Fibroblast of villous mesenchyme (primary cell): Measurements from ENCODE around the gene NT5DC2. TPM values are rescaled to one million over a fixed set of nuclear protein-coding genes. Genes with fewer than 3 reads are reported as not detected.

ENCODE experiments used
- DNase-seq: peaks from one replicate; pipeline ENCODE4 v3.0.0-alpha.2; 2010; ENCODE audit warnings: low read depth
- H3K4me3 ChIP-seq: 2 replicates; pipeline ENCODE4 v1.5.1; 2011; ENCODE audit warnings: low read depth, mild to moderate bottlenecking, low read length
- CTCF ChIP-seq: IDR thresholded peaks from 2 replicates; pipeline ENCODE4 v1.5.1; 2012; ENCODE audit warnings: low read depth, mild to moderate bottlenecking, low read length; ENCODE audit not compliant: insufficient read depth
- total RNA-seq: library from RNA; depleted of rRNA; stranded (reverse); fragments of >200 nt; gene quantifications from 2 replicates; pipeline ENCODE4 v1.2.3, GENCODE V29; 2012

NT5DC2 gene
- total RNA-seq, 1 donor = 45.8 TPM

DNA sequence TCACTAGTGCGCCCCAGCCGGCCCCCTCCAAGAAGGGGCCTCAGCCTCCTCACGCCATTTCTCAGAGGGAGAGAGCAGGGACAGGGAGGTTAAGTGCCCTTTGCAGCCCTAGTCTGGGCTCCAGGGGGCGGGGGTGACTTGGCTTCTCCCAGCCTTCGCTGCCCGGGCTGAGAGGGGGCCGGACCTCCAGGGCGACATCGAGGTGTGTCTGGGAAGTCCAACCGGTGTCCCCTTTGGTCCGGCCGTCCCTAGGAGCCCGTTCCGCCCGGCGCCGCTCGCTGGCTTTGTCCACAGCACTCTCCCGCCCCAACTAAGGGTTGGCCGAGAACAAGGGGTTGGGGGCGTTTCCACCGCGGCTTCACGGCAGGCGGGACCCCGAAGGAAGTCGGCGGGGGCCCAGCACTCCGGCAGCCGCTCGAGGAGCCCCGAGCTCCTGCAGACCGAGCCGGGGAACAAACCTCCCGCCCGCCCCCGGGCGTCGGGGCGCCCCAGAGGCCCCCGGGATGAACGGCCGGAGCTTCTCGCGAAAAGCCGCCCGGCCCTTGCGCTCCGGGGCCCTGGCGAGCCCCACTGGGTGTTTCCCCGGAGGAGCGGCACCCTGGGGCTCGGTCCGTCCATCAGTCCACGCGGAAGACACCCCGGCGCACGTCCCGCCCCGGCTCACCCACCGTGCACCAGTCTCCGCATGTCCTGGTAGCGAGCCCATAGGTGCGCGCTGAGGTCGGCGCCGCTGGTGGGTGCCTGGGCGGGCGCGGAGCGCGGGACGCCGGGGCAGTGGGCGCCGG, 627 bp downstream of the NT5DC2 start:
- peak; percentile 16 for DNase-seq
- TF ChIP-seq CTCF = no peak

DNA sequence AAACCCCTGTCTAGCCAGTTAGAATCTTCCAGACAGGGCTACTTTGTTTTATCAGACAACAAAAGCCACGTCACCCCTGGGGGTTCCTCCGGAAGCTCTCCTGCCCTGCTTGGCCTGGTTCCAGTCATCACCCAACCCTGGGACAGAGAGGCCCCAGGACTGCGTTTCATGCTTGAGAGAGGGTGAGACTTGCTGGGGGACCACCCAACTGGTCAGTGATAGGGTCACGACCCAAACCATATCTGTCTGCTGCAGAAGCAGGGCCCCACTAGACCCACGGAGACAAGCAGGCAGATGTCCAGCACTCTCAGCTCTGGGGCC, 1.2 kb downstream of the NT5DC2 start:
- H3K4me3 ChIP-seq = peak overlapping the region; percentile 76
- DNase-seq = peak; percentile 66
- no peak for TF ChIP-seq CTCF

More for the DNA sequence above, 627 bp downstream of the NT5DC2 start:
- peak overlapping the region; percentile 76 for H3K4me3 ChIP-seq

DNA sequence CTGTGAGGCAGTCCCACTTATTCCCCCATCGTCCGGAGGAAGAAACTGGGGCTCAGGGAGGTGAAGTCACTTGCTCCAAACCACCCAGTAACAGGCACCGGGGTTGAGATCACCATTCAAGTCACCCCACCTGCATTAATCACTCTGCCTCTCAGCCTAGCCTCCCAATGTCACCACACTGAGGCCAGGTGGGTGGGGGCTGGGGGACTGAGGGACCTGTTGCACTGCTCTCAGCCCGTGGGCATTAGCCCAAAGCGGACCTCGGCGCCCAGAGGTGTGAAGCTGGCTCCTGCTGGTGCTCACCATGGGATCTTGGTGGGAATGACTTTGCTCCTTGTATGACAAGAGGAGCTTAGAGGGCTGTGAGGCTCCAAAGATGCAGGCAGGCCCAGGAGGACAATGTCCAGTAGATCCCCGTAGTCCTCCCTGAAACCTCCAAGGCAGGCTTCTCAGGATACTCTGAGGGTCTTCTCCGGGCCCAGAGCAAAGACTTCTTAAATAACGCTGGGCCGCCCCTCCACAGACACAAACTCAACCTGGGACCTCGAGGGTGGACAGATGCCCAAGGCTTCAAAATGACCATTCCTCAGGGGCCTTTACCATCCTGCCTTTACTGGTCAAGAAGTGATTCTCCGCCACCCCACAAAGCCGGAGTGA, 1.7 kb downstream of the NT5DC2 start:
- no peak for DNase-seq
- H3K4me3 ChIP-seq = peak overlapping the region; percentile 76
- no peak for TF ChIP-seq CTCF

GRCh38 chr3:52530918-52531826, 2.5 kb downstream of the NT5DC2 start:
- no peak for TF ChIP-seq CTCF
- DNase-seq = no peak
- H3K4me3 ChIP-seq = peak overlapping the region; percentile 76

- no peak overlapping the region for H3K4me3 ChIP-seq
- TF ChIP-seq CTCF = no peak
- DNase-seq = peak; percentile 76
Observed at GRCh38 chr3:52529376-52530333, 4.0 kb downstream of the NT5DC2 start.
